ENCODE measurements around the gene TMEM182.

DNA sequence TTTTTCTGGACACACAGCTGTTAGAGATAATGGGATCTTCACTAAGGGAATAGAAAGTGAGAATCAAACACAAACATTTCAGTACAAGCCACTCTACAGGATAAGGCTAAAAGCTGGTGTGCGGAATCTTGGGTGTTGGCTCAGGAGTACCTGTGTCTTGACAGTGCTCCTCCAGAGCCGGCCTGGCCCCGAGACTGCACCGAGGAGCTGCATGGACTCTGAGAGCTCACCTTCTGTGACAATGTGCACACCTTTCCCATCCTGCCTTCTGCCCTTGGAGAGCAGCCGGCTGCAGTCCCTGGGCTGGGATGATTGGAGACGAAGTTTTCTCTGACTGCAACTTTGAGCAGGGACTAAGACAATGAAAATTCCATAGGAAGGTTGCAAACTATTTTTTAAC, 89.1 kb downstream of the TMEM182 start:
- TF ChIP-seq TCF12 (IDR thresholded peaks at IDR 0.05; ENCODE audit: low read depth) (no peak), ZBTB7A (IDR thresholded peaks at IDR 0.05; ENCODE audit: low read depth) (no peak), TAF1 (IDR thresholded peaks at IDR 0.05; ENCODE audit: low read depth) (no peak), CEBPB (IDR thresholded peaks at IDR 0.05) (no peak), RAD21 (IDR thresholded peaks at IDR 0.05; ENCODE audit: low read depth) (no peak), TEAD4 (IDR thresholded peaks at IDR 0.05) (no peak)
- TF ChIP-seq, protein P1, sequence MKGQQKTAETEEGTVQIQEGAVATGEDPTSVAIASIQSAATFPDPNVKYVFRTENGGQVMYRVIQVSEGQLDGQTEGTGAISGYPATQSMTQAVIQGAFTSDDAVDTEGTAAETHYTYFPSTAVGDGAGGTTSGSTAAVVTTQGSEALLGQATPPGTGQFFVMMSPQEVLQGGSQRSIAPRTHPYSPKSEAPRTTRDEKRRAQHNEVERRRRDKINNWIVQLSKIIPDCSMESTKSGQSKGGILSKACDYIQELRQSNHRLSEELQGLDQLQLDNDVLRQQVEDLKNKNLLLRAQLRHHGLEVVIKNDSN (IDR thresholded peaks at IDR 0.05), result no peak
- TF ChIP-seq, protein P2, sequence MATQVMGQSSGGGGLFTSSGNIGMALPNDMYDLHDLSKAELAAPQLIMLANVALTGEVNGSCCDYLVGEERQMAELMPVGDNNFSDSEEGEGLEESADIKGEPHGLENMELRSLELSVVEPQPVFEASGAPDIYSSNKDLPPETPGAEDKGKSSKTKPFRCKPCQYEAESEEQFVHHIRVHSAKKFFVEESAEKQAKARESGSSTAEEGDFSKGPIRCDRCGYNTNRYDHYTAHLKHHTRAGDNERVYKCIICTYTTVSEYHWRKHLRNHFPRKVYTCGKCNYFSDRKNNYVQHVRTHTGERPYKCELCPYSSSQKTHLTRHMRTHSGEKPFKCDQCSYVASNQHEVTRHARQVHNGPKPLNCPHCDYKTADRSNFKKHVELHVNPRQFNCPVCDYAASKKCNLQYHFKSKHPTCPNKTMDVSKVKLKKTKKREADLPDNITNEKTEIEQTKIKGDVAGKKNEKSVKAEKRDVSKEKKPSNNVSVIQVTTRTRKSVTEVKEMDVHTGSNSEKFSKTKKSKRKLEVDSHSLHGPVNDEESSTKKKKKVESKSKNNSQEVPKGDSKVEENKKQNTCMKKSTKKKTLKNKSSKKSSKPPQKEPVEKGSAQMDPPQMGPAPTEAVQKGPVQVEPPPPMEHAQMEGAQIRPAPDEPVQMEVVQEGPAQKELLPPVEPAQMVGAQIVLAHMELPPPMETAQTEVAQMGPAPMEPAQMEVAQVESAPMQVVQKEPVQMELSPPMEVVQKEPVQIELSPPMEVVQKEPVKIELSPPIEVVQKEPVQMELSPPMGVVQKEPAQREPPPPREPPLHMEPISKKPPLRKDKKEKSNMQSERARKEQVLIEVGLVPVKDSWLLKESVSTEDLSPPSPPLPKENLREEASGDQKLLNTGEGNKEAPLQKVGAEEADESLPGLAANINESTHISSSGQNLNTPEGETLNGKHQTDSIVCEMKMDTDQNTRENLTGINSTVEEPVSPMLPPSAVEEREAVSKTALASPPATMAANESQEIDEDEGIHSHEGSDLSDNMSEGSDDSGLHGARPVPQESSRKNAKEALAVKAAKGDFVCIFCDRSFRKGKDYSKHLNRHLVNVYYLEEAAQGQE (IDR thresholded peaks at IDR 0.05; ENCODE audit: low read depth), result no peak
